Right lobe of liver (tissue), 4 donors: ENCODE measurements around the gene DNAJB5.

Experiments used
- CTCF ChIP-seq, 4 donors: fragments of 200-600 bp in 3 of 4; fragments of 450-650 bp in 1 of 4; IDR thresholded peaks; one replicate each; pipeline versions ENCODE4 v1.5.1 to v1.8.0; 2016 to 2022; ENCODE audit warnings: antibody characterized with exemption in 4 of 4, mild to moderate bottlenecking in 2 of 4
- POLR2A ChIP-seq: fragments of 450-650 bp; IDR thresholded peaks from one replicate; pipeline ENCODE4 v1.6.1; 2017; ENCODE audit warnings: antibody characterized with exemption, mild to moderate bottlenecking
- donor health status: DM: no; HTN: no; CAD: no.
- donor health status: DM: no; HTN: no; CAD: no.
- donor health status: DM: no; HTN: yes; CAD: no.

- no peak for TF ChIP-seq CTCF (IDR thresholded peaks at IDR 0.05)
- TF ChIP-seq POLR2A = no peak
Measured at GRCh38 chr9:34976441-34976840, 13.1 kb upstream of the DNAJB5 start.
